ENCODE results near the gene CNTNAP2.
A peak's percentile ranks its signal among the peaks of the same experiment; 100 is the strongest.

Gene CNTNAP2

DNA sequence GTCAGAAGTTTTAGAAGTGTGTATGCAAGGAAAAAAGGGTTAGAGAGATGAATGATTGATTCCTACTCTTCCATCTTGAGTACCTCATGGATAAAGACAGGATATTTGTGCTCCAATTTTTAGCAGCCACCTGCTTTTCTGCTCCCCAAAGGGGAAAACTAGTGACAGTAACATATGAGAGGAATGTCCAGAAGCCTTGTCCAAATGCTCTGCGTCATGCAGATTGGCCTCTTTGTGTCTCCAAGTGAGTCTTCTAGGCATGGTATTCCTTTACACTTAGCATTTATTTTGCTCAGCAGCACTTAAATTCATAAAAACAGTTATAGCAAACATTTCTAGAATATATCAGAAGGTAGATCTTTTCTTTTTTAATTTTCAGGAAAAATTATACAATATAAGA, 306.8 kb downstream of the CNTNAP2 start:
- DNase-seq (ENCODE audit: low read depth) = no peak

DNA sequence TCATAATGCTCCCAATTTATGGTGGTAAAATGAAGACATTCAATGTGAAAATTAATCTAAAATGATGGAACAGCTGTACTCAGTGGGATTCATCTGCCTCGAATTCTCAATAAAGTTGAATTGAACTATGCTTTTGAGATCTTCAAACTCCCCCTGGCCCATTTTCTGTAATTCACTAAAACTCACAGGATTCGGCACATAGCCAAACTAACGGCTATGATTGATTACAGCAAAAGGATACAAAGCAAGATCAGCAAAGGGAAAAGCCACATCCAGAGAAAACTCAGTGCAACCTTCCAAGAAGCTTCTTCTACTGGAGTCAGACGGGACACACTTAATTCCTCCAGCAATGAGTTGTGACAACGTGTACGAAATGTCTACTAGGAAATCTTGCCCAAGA, 307.5 kb downstream of the CNTNAP2 start:
- DNase-seq (ENCODE audit: low read depth) = no peak

DNA sequence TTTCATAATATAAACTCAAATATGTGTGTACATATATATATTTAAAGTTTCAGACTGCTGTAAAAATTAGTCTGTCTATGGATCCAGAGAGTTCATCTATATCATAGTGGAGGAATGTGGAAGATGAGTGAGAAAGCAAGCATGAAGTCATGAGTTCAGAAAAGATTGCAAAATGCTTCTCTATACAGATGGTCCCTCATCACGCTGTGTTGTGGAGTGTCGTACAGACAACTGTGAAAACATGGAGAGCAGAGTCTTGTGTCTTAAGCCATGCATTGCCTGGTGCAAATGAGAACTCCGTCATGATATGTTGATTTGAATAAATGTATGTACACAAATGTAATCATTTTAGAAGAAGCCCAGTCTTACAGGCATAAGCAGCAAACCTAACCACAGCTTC, 316.9 kb downstream of the CNTNAP2 start:
- no peak for DNase-seq (ENCODE audit: low read depth)

DNA sequence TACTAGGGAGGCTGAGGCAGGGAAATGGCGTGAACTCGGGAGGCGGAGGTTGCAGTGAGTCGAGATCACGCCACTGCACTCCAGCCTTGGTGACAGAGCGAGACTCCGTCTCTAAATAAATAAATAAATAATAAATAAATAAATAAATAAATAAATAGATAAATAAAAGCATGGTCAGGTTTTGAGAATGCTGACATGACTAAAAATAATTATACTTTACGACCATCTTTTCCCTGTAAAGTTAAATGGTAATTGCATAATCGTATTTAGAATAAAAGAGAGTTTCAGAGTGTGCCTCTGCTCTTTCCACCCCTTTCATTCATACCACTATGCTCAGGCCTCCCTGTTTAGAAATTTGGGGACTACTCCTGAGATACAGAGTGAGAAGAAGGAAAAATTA, 326.5 kb downstream of the CNTNAP2 start:
- DNase-seq (ENCODE audit: low read depth) = no peak

DNA sequence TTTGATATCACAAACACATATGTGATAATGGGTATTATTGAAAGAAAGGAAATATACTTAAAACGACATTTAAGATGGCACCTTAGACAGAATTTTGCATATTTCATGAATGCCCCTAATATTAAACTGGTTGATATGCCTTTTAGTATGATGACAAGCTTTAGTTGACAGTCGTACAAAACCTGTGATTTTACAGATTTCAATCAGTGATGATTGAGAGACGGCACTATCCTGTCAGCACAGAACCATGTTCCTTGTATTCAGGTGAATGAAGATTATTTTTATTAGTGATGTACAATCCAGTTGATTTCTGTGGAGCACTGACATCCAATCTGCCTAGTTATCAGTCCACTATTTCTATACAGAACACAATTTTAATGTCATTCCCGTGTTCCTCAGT, 333.0 kb downstream of the CNTNAP2 start:
- no peak for DNase-seq (ENCODE audit: low read depth)

DNA sequence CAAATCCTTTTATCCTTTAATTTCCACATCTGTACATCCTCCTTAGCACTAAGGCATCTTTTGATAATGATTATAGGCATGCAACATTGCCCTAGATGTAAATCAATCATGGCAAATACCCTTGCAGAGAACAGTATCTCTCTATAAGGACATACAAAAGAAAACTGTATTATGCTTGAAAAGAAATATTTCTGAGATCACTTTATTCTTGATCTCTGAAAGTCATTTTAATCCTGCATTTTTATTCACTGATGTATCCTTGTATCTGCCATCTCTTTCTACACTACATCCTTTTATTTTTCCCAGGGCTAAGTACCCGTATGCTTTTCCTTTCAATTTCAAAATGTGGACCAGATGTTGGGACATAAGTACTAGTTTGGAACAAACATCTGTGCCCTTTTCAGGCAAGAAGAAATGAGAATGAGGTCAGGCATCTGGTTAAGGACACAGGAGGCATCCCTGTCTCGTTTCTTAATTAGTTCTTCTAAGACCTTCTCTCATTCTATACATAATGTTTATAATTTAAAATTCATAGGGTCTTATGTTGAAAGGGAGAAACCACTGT, 338.6 kb downstream of the CNTNAP2 start:
- DNase-seq (ENCODE audit: low read depth) = no peak

DNA sequence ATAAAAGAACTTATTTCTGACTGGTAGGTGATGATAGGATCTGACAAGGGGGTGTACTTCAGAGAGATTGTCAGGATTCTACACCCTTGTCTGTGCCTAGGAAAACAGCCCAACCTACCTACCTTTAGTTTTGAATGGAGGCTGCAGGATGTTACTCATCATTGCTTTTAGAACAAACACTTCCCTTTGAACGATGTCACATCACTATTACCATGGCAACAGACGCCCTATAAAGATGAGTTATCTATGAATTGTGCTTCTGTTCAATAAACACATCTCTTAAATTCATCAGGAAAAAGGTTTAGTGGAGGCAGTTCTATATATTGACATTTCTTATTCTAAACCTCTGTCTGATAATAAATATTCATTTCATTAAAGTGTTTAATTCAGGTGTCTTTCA, 362.4 kb downstream of the CNTNAP2 start:
- no peak for DNase-seq (ENCODE audit: low read depth)

DNA sequence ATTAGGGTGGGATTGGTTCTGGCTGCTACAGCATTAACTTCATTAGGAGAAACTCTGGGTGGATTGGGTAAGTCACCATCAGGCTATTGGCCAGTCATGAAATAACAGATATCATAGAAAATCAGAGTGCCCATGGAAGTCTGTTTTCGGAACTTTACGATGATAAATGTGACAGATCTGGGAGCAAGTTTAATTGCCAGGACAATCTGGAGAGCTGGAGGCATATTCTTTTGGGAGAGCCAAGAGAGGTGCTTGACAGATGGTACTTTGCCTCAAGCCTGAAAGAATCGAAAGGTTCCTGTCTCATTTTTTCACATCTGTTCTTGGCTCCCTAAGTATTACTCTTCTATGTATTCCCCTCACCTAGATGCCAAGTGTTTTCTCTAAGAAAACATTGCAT, 369.9 kb downstream of the CNTNAP2 start:
- no peak for DNase-seq (ENCODE audit: low read depth)

DNA sequence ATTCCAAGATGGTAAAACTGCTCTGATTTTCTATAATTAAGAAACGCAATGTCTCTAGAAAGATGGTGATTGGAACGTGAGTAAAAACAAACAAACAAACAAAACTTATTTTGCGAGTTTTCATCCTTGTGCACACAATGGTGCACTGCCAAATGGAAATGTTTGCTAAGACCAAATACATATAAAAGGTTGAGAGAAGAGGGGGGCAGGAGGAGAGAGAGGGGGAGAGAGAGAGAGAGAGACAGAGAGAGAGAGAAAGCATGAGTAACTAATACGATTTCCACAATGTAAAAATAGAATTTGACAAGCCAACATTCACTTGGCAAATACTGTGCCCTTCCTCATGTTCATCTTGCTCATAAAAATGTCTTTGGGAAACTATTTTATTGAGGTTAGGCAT, 375.4 kb downstream of the CNTNAP2 start:
- no peak for DNase-seq (ENCODE audit: low read depth)

DNA sequence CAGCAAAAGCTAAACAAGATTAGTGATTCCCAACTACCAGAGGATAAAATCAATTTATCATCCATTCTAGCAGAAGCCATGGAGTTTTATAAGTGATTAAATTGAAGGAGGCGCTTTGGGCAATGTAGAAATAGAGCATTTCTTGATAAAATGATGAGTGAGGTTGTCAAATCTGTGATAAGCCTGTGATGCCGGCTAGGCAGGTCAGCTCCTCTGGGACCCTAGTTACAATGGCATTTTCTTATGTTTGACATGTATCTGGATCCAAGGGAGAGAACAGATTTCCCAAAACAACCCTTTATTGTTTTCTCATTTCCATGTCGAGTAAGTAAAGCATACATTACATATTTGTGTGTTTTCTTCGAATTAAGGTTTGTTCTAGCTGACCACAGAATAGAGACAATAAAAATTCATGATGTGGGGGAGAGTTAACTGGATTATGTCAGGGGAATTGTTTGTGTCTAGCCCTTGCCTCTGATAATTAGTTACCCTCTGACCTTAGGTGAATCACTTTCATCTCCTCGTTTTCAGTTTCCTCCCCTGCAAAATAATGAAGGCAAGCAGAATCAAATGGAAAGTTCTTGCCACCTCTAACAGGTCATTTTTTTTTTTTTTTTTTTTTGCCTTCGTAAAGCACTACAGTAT, 378.5 kb downstream of the CNTNAP2 start:
- DNase-seq (ENCODE audit: low read depth) = no peak

DNA sequence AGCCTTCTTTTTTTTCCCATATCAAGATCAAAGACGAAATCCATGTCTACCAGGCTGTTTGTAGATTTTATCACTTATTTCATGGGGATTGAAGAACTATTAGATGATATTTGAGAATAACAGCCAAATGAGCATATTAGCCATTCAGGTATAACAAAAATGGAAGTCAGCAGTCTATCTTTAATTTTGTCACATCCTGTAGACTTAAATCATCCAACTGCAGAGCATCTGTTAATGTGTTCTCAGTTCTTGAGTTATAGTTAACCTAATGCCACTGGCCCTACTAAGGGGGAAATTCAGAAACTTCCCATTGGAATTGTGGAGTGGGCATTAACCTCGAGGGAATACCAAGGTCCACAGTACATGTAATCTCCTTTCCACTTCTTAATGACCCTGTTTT, 380.1 kb downstream of the CNTNAP2 start:
- DNase-seq (ENCODE audit: low read depth) = no peak

DNA sequence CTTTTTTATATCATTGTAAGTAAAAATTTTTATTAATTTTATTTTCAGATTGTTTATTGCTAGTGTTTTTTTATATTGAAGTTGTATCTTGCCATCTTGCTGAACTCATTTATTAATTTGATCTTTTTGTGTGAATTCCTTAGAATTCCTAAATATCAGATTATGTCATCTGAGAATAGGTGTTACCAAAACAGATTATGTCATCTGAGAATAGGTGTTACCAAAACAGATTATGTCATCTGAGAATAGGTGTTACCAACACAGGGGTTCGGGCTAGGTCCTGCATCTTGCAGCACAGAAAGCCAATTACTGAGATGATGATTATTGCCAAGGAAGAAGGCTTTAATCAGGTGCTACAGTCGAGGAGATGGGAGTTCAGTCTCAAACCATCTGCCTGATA, 383.4 kb downstream of the CNTNAP2 start:
- DNase-seq (ENCODE audit: low read depth) = no peak

DNA sequence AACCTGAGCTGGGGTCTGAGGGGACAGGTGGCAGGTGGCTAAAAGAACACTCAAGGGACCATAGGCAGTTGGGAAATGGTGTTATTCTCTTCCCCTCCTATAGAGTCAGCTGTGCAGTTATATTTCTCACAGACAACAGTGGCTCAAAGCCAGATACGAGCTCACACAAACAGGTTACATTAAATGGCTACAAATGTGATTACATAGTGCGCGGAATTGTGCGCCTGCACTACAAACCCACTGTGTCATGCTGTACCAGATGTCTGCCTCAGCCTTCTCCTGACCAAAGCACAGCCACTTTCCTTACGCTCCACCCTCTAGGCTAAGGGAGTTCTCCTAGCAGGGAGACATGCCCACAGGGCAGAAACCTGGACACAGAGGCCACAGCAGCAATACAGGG, 387.2 kb downstream of the CNTNAP2 start:
- DNase-seq (ENCODE audit: low read depth) = no peak

DNA sequence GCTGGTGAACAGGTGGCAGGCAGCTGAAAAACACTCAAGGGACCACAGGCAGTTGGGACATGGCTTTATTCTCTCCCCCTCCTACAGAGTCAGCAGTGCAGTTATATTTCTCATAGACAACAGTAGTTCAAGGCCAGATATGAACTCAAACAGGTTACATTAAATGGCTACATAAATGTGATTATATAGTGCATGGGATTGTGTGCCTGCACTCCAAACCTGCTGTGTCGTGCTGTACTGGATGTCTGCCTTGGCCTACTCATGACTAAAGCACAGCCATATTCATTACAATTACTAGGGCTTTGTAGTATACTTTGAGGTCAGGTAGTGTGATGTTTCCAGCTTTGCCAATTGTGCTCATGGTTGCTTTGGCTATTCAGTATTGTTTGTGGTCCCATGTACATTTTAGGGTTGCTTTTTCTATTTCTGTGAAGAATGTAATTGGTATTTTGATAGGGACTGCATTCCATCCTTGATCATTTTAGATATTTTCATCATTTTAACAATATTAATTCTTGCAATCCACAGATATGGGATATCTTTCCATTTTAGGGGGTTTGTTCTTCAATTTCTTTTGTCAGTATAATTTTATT, 393.6 kb downstream of the CNTNAP2 start:
- DNase-seq (ENCODE audit: low read depth) = no peak

DNA sequence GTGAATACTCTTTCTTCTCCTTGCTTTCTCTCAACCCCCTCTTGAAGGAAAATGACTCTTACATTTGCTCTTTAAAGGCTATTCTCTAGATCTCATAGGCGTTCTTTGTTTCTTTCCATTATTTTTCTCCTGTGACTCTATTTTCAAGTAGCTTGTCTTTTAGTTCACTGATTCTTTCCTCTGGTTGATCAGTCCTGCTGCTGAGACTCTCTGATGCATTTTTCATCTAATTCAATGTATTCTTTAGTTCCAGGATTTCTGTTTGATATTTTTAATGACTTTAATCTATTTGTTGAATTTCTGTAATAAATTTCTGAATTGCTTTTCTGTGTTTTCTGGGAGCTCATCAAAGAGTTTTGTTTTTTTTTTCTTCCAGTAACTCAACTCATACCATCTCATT, 397.7 kb downstream of the CNTNAP2 start:
- DNase-seq (ENCODE audit: low read depth) = no peak

DNA sequence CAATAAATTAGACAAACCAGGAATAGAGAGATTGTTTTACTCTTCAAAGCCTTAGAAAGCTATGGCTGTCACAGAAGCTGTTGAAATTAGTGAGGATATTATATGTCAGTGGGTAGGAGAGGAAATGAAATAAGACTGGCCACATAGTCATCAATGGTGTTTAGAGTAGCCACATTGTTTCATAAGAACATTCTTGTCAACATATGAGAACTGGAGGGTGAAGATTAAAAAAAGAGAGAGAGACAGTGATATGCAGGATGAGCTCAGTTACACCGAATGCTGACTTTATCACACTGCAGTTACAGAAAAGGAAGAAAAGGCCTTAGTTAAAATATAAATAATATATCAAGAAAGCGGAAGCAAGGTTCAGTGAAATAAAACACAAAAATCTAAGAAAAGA, 412.0 kb downstream of the CNTNAP2 start:
- DNase-seq (ENCODE audit: low read depth) = peak; percentile 18

DNA sequence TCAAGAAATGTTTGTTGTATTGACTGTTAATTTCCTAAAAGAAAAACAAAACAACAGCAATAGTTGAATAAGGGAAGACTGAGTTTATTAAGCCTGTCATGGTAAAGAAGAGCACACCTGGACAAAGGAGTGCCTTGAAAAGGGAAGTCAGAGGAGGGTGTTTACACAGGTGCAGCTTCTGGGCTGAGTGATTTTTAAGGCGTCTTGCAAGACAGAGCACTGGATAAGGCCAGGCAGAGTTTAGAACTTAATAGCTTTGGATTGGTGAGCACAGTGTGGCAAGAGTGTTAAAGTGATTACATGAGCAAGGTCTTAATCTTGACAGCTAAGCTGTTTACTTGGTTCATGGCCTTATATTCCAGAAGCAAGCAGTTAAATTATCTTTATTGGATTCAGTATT, 423.2 kb downstream of the CNTNAP2 start:
- no peak for DNase-seq (ENCODE audit: low read depth)

DNA sequence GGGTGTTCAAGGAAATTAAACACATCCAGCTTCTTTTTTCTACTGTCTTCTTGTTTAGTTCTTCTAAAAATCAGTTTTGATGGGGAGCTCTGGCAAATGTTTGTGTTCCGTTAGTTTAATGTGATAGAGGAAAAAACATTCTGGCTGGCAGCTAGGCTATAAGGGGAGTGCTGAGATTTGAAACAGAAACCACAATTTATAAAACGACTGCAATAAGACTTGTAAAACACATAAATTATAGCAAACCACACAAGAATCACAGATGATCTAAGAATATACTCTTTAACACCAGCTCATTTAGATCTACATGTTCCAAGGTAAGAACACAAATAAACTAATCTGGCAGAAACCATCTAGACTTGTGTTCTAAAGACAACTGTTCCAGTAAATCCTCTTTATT, 425.5 kb downstream of the CNTNAP2 start:
- DNase-seq (ENCODE audit: low read depth) = no peak

DNA sequence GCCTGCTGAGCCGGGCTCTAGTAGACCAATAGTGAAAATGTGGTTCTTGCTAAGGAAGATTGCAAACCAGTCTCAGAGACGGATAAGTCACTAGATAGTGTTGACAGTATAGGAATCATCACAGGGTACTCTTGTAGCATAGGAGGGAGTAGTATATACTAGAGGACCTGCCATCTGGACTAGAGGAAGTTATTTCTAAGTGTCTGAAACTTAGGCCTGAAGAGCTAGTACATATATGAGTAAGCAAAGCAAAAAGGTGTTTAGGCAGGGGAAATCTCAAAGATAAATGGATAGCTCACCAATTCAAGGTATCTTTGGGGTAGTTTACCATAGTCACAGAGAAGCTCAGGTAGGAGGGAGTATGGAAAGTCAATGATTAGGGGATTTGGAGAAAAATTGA, 428.1 kb downstream of the CNTNAP2 start:
- no peak for DNase-seq (ENCODE audit: low read depth)

DNA sequence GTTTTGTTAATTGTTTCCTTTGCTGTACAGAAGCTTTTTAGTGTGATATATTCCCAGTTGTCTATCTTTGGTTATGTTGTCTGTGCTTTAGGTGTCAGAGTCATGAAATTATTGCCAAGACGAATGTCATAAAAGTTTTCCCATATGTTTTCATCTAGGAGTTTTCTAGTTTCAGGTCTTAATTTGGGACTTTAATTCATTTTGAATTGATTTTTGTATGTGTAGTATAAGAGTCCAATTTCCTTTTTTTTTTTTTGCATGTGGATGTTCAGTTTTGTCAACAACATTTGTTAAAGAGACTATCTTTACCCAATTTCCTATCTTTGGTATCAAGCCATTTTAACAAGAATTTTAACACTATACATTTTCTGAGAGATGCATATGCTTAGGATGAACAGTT, 432.2 kb downstream of the CNTNAP2 start:
- no peak for DNase-seq (ENCODE audit: low read depth)

DNA sequence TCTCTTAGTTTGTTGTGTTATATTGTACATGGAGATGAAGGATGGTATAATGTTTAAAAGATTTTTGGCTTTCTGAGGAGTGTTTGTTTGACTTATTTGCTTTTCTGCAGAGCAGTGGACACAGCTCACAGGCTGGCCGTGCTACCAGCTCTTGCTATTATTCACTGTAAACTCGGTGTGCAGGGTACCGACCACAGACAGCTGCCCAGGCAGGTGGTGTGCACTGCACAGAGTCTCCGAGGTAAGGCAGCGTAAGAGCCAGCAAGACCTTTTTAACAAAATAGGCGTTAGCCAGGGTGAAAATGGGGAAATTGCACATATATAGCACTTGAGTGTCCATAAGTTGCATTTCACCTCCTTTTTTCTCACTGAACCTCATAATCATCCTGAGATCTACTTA, 438.0 kb downstream of the CNTNAP2 start:
- no peak for DNase-seq (ENCODE audit: low read depth)

DNA sequence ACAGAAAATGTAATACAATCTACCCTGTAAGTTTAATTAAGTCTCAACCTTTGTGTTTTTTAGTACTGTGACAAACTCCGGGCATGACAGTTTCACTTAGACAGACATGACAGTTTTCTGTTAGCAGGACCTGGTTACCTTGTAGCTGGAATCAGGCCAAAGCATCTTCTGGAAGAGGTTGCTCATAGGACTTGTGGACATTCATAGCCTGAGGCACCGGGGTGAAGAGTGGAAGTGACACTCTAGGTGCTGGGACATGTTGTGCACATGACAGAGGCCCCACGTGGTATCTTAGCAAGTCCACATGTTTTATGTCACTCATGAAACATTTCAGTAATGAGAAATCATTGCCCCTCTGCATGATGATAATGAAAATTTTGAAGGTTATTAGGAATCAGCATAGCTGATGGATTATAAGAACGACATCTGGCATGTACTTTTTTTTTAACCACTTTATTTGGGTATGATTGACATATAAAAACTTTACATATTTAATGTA, 441.4 kb downstream of the CNTNAP2 start:
- no peak for DNase-seq (ENCODE audit: low read depth)

DNA sequence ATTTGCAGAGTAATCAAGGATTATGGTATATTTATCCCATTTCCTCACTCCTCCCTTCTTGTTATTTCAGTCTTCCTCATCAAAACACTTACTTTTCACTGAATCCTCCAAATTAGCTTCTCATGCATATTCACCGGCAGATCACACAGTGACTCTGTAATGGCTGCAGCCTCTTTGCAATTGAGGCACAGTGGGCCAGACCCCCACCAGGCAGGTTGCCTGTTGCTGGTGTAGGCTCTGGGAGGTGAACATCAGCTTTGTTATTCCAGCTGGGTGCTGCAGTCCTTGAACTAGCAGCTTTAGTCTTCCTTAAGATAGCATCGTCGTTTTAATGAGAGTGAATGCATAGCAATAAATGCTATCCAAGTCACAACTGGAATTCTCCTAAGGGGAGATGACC, 449.3 kb downstream of the CNTNAP2 start:
- DNase-seq (ENCODE audit: low read depth) = no peak

DNA sequence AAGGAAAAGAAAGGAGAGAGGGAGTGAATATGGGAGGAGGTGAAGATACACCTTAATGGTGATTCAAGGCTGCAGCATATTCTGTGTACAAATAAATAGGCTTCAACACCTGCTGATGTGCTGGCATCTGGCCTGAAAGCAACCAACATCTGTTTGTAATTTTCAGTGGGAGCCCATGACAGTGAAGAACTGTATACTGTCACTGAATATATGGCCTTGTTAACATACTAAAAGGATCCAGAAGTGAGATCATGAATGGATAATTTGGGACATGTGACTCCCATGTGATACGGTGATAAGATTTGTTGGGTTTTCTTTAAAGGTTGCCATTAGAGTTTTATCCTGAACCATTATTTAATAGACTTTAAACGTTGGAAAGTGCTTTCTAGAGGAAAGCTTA, 459.3 kb downstream of the CNTNAP2 start:
- DNase-seq (ENCODE audit: low read depth) = no peak

All from iris pigment epithelial cell (primary cell).